GM23338 (cell line): Measurements from ENCODE around the gene TPCN2. TPM values are rescaled to one million over a fixed set of nuclear protein-coding genes. Genes with fewer than 3 reads are reported as not detected.
A peak's percentile ranks its signal among the peaks of the same experiment; 100 is the strongest.

Source experiments
- ATAC-seq: fragments of 200-7000 bp; cut with Tn5 transposase; 3 replicates; pipeline ENCODE4 v1.9.1; 2020
- DNase-seq: peaks from one replicate; pipeline ENCODE4 v3.0.0-alpha.2; 2015; ENCODE audit warnings: low spot score
- H2AFZ ChIP-seq: fragments of 200-600 bp; sonication (generic); 2 replicates; pipeline ENCODE4 v1.8.0; 2016; ENCODE audit warnings: antibody characterized with exemption, mild to moderate bottlenecking, moderate library complexity
- H3F3A ChIP-seq: fragments of 200-600 bp; sonication (generic); replicated peaks from 2 replicates; pipeline ENCODE4 v1.8.0; 2017; ENCODE audit warnings: antibody characterized with exemption, mixed run types, low read depth
- H3K27ac ChIP-seq: fragments of 200-600 bp; sonication (generic); 2 replicates; pipeline ENCODE4 v1.6.1; 2016; ENCODE audit warnings: low read depth
- H3K27me3 ChIP-seq: fragments of 200-600 bp; sonication (generic); 2 replicates; pipeline ENCODE4 v1.8.0; 2016; ENCODE audit warnings: mild to moderate bottlenecking, mixed run types, moderate library complexity; ENCODE audit not compliant: insufficient read depth
- H3K36me3 ChIP-seq: fragments of 200-600 bp; sonication (generic); 2 replicates; pipeline ENCODE4 v1.8.0; 2016; ENCODE audit warnings: mild to moderate bottlenecking; ENCODE audit not compliant: insufficient read depth
- H3K4me1 ChIP-seq: fragments of 200-600 bp; sonication (generic); 2 replicates; pipeline ENCODE4 v1.8.0; 2016; ENCODE audit warnings: mild to moderate bottlenecking, moderate library complexity; ENCODE audit not compliant: insufficient read depth
- H3K4me2 ChIP-seq: fragments of 200-600 bp; sonication (generic); 2 replicates; pipeline ENCODE4 v1.7.1; 2017; ENCODE audit warnings: mixed run types
- H3K4me3 ChIP-seq: fragments of 200-600 bp; sonication (generic); 2 replicates; pipeline ENCODE4 v1.6.1; 2016; ENCODE audit warnings: mixed run types
- H3K79me2 ChIP-seq: fragments of 200-600 bp; sonication (generic); replicated peaks from 2 replicates; pipeline ENCODE4 v1.8.0; 2017; ENCODE audit warnings: mild to moderate bottlenecking; ENCODE audit not compliant: insufficient read depth
- H3K9me2 ChIP-seq: fragments of 200-600 bp; sonication (generic); 2 replicates; pipeline ENCODE4 v1.8.0; 2017; ENCODE audit not compliant: insufficient read depth
- H4K20me1 ChIP-seq: fragments of 200-600 bp; sonication (generic); replicated peaks from 2 replicates; pipeline ENCODE4 v1.8.0; 2017; ENCODE audit warnings: mild to moderate bottlenecking; ENCODE audit not compliant: insufficient read depth
- H3K27ac Mint-ChIP-seq: 2 replicates; pipeline ENCODE4 v1.8.0; 2020; ENCODE audit warnings: inconsistent platforms, mild to moderate bottlenecking, moderate library complexity, mixed read lengths
- H3K27me3 Mint-ChIP-seq: 3 replicates; pipeline ENCODE4 v1.8.0; 2022; ENCODE audit warnings: low read depth, mild to moderate bottlenecking, moderate library complexity, mixed read lengths, inconsistent platforms; ENCODE audit not compliant: insufficient read depth, poor library complexity
- H3K36me3 Mint-ChIP-seq: 3 replicates; pipeline ENCODE4 v1.8.0; 2021; ENCODE audit warnings: low read depth, mild to moderate bottlenecking, inconsistent platforms, moderate library complexity, mixed read lengths
- H3K4me1 Mint-ChIP-seq: 3 replicates; pipeline ENCODE4 v1.8.0; 2020; ENCODE audit warnings: mild to moderate bottlenecking, inconsistent platforms, mixed read lengths
- H3K4me3 Mint-ChIP-seq: 3 replicates; pipeline ENCODE4 v1.8.0; 2021; ENCODE audit warnings: moderate library complexity, mild to moderate bottlenecking, inconsistent platforms, mixed read lengths
- H3K9me3 Mint-ChIP-seq: 3 replicates; pipeline ENCODE4 v1.8.0; 2020; ENCODE audit warnings: moderate library complexity, mild to moderate bottlenecking, inconsistent platforms, mixed read lengths
- CTCF ChIP-seq, 2 experiments: fragments of 200-600 bp in 1 of 2; sonication (generic) in 1 of 2; conservative IDR thresholded peaks; 2 replicates each; pipeline versions ENCODE4 v1.5.1 to v1.6.1; 2016 to 2017; ENCODE audit warnings: antibody characterized with exemption in 2 of 2, low read depth in 2 of 2, mild to moderate bottlenecking in 2 of 2, moderate library complexity in 1 of 2
- ETS1 ChIP-seq: IDR thresholded peaks from 2 replicates; pipeline ENCODE4 v1.6.1; 2016; ENCODE audit warnings: antibody characterized with exemption
- EZH2 ChIP-seq: fragments of 200-600 bp; sonication (generic); IDR thresholded peaks from one replicate; pipeline ENCODE4 v1.8.0; 2017; ENCODE audit warnings: antibody characterized with exemption, mild to moderate bottlenecking, low read depth; ENCODE audit not compliant: unreplicated experiment
- EZH2phosphoT487 ChIP-seq: fragments of 200-600 bp; sonication (generic); IDR thresholded peaks from one replicate; pipeline ENCODE4 v1.8.1; 2018; ENCODE audit warnings: antibody characterized with exemption; ENCODE audit not compliant: unreplicated experiment
- JUNB ChIP-seq: IDR thresholded peaks from one replicate; pipeline ENCODE4 v1.6.1; 2016; ENCODE audit warnings: antibody characterized with exemption; ENCODE audit not compliant: unreplicated experiment
- NANOG ChIP-seq: IDR thresholded peaks from 2 replicates; pipeline ENCODE4 v1.6.1; 2016; ENCODE audit warnings: antibody characterized with exemption, borderline replicate concordance
- STAT1 ChIP-seq: IDR thresholded peaks from one replicate; pipeline ENCODE4 v1.6.1; 2016; ENCODE audit warnings: antibody characterized with exemption; ENCODE audit not compliant: unreplicated experiment
- ZNF114 ChIP-seq: fragments of 250-450 bp; sonication (Bioruptor Pico); IDR thresholded peaks from 2 replicates; pipeline ENCODE4 v1.5.0; 2020; ENCODE audit warnings: mild to moderate bottlenecking, moderate library complexity
- ZNF462 ChIP-seq: fragments of 250-450 bp; sonication (Bioruptor Pico); IDR thresholded peaks from 2 replicates; pipeline ENCODE4 v1.5.0; 2020; ENCODE audit warnings: mild to moderate bottlenecking, moderate library complexity
- polyA plus RNA-seq: library from polyadenylated mRNA; unstranded; fragments of >200 nt; fragmentation: Nextera tagmentation; extraction: Ambion mirVana; gene quantifications from 2 replicates; pipeline ENCODE4 v1.2.1, GENCODE V29; 2016
- total RNA-seq: library from RNA; depleted of rRNA; stranded (reverse); fragments of >200 nt; shearing (Covaris generic); gene quantifications from 2 replicates; pipeline ENCODE4 v1.2.3, GENCODE V29; 2014

Gene TPCN2
- total and polyA plus RNA-seq, 2 experiments from 2014 or later, result 5.8 to 14.7 TPM

- TF ChIP-seq ETS1, result no peak
Measured at GRCh38 chr11:69164824-69165223, 116.1 kb downstream of the TPCN2 start (continued).

- Histone ChIP-seq H3K9me2 (no peaks in the 10 kb centered on the region), H3F3A (no peaks in the 10 kb centered on the region), H3K4me1 (no peaks in the 10 kb centered on the region; the same call in 1 of the 2 replicates), H3K27ac (no peak overlapping the region), H3K4me3 (no peak overlapping the region), H3K4me2 (no peak overlapping the region), H2AFZ (no peak overlapping the region), H3K27me3 (no peaks in the 10 kb centered on the region), H4K20me1 (no peaks in the 10 kb centered on the region), H3K36me3 (no peaks in the 10 kb centered on the region), H3K79me2 (no peaks in the 10 kb centered on the region)
- no peak overlapping the region for H3K27ac Mint-ChIP-seq
- TF ChIP-seq JUNB (no peak), ZNF114 (CRISPR knock-in tag) (no peak), CTCF (conservative IDR thresholded peaks at IDR 0.05; ENCODE audit: low read depth in 2 of 2) (no peak), STAT1 (no peak), NANOG (no peak), EZH2 (no peak)
- H3K4me1 Mint-ChIP-seq, result no peaks in the 10 kb centered on the region; the same call in 2 of the 3 replicates
- peaks cover 3% of the 10 kb centered on the region; the same call in 2 of the 3 replicates for H3K36me3 Mint-ChIP-seq
- DNase-seq, result no peak
- peaks cover 14% of the 10 kb centered on the region for H3K9me3 Mint-ChIP-seq
- no peak for ATAC-seq
- peaks cover 11% of the 10 kb centered on the region for H3K27me3 Mint-ChIP-seq
- no peak overlapping the region for H3K4me3 Mint-ChIP-seq
Measured at GRCh38 chr11:69165775-69166174, 117.0 kb downstream of the TPCN2 start.

- no peak overlapping the region for H3K4me3 Mint-ChIP-seq
- Histone ChIP-seq H3K36me3 (no peaks in the 10 kb centered on the region), H3K9me2 (no peaks in the 10 kb centered on the region), H3K4me3 (no peak overlapping the region), H3K4me2 (no peak overlapping the region; the same call in 1 of the 2 replicates), H3K4me1 (no peaks in the 10 kb centered on the region; the same call in 1 of the 2 replicates), H3K79me2 (no peaks in the 10 kb centered on the region), H3F3A (no peaks in the 10 kb centered on the region), H4K20me1 (no peaks in the 10 kb centered on the region), H2AFZ (0 out of 2 replicates have a peak overlapping the region, but pooled peaks have one; percentile 38), H3K27ac (no peak overlapping the region), H3K27me3 (no peaks in the 10 kb centered on the region)
- peaks cover 11% of the 10 kb centered on the region for H3K27me3 Mint-ChIP-seq
- ATAC-seq, result peak; percentile 91
- H3K27ac Mint-ChIP-seq, result no peak overlapping the region
- H3K4me1 Mint-ChIP-seq, result no peaks in the 10 kb centered on the region; the same call in 2 of the 3 replicates
- peaks cover 14% of the 10 kb centered on the region for H3K9me3 Mint-ChIP-seq
- peak; percentile 54 for DNase-seq
- H3K36me3 Mint-ChIP-seq, result peaks cover 3% of the 10 kb centered on the region; the same call in 2 of the 3 replicates
- TF ChIP-seq ZNF462, result no peak
- no peak for TF ChIP-seq EZH2phosphoT487
Measured at GRCh38 chr11:69166218-69167115, 117.7 kb downstream of the TPCN2 start.
